HG03108 (cell line): ENCODE results near the gene SLC36A1.
"Not testable (repeated sequence)": the region's sequence is repeated elsewhere in the genome, so short reads cannot be mapped to it uniquely, and the experiment has no call there.

ENCODE experiments used
- ATAC-seq: cut with Tn5 transposase; IDR thresholded peaks from one replicate; pipeline ENCODE4 v1.9.1; 2021; ENCODE audit warnings: moderate library complexity; ENCODE audit not compliant: unreplicated experiment

SLC36A1 gene

DNA sequence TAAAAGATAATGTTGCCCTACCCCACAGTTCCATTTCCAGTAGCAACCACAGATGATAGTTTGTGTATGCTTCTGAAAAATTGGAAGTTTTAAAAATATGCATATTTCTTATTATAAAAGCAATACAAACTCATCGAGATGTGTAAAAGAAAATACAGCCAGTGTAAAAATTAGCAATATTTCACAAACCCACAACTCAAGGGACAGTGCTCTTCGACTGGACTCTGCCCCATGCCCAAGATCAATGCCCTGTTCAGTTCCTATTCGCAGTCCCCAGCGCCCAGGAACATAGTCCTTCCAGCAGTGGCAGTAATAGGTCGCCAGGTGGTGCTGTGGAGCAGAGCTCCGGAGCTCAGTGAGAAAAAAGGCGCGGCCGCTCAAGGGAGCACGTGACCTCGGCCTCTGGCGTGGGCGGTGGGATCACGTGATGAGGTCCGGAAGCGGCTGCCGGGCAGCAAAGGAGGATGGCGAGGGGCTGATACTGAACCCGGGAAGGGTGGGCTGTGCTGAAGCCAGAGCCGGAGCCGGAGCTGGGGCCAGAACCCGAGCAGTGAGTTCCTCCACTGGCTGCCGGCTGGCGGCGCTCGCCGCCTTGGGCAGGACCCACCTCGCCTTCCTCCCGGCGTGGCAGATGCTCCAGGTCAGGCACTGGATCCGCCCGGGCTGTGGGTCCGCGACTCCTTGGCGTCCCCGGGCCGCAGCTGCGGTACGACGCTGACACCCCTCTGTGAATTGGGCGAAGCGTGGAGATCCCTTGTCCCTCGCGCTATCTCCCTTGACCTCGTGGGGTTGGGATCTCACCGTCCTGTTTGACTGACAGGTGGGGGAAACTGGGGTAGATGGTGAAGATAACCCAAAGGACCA lies at the start of gene SLC36A1:
TSS of gene SLC36A1 (plus strand) at position 430 of the 864 bp plus-strand sequence. CDS start 11,190 bp downstream, outside the sequence.
- peak; percentile 84 for ATAC-seq

- ATAC-seq = no peak
Measured at GRCh38 chr5:151405334-151406160, 41.9 kb upstream of the SLC36A1 start.

DNA sequence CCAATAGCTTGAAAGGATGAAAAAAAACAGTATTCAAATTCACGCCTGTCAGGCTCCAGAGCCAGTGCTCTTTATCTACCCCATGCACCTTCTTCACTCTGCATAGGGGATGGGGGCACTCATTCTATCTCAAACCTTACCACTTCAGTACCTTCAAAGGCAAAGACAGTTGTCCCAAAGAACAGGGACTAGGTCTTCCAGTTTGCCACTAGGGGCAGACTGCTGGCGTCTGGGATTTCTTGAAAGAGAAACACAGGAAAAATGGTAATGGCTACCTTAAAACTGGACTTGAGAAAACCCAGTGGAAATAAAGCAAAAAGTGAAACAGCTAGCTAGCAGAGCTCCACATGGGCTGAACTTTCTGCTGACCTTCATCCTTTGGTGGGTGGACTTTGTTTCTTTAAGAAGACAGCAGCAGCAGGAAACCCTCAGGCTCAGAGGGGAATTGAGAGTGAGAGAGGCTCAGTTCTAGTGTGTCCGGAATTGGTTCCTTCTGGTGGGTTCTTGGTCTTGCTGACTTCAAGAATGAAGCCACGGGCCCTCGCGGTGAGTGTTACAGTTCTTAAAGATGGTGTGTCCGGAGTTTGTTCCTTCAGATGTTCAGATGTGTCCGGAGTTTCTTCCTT lies 41.0 kb upstream of the SLC36A1 start:
- no peak for ATAC-seq

DNA sequence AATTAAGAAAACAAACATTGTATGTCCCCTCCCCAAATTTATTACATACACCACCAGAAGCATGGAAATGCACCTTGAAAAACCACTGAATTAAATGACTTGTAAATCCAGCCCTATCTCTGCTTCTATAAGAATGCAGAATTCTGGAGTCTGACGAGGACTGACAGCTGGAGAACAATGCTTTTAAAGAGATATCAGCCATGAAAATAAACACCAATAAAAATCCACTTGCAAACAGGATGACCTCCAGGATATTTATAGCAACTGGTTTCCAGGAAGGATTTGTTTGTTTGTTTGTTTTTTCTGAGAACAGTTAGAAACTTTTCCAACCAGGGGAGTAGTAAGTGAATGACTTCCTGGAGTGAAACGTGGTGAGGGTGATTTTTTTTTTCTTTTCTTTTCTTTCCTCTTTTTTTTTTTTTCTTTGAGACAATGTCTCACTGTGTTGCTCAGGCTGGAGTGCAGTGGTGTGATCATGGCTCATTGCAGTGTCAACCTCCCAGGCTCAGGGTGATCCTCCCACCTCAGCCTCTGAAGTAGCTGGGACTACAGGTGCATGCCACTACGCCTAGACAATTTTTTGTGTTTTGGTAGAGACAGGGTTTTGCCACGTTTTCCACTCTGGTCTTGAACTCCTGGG lies 38.7 kb upstream of the SLC36A1 start:
- no peak for ATAC-seq

GRCh38 chr5:151413800-151414199 lies 33.6 kb upstream of the SLC36A1 start:
- no peak for ATAC-seq

- ATAC-seq = no peak
Measured at GRCh38 chr5:151414536-151414935, 32.9 kb upstream of the SLC36A1 start.

GRCh38 chr5:151417712-151418111 lies 29.7 kb upstream of the SLC36A1 start:
- ATAC-seq = no peak

GRCh38 chr5:151420127-151420526 lies 27.3 kb upstream of the SLC36A1 start:
- ATAC-seq = no peak

DNA sequence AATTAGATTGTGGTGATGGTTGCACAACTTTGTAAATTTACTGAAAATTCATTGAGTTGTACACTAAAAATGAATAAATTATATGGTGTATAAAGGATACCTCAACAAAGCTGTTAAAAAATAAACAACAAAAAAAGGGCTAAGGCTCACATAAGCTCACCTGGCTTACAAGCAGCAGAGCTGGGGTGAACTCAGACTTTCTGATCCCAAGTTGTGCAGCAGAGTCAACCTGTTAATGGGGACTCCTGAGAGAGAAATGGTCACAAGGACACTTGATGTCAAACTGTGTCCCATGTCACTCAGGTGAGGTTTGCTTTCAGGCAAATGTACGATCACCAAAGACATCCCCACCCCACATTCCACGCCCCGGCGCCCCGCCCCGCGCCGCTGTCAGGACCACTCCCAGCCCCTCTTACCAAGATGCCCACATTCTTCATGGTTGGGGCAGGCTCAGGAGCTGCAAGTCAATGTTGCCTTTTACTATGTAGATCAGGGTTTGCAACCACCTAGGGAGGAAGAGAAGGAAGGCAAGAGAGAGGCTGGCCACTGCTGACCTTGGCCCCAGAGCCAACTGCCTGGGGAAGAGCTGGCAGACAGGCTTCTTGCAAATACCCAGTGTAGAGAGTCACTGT lies 22.4 kb upstream of the SLC36A1 start:
- ATAC-seq = no peak

DNA sequence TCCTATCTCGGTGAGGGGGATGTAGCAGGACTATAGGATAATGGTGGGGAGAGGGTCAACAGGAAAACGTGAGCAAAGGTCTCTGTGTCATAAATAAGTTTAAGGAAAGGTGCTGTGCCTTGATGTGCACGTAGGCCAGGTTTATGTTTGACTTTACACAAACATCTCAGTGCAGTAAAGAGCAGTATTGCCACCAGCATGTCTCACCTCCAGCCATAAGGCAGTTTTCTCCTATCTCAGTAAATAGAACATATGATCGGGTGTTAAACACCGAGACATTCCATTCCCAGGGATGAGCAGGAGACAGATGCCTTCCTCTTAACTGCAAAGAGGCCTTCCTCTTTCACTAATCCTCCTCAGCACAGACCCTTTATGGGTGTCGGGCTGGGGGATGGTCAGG lies 21.1 kb upstream of the SLC36A1 start:
- ATAC-seq = not testable (repeated sequence)

DNA sequence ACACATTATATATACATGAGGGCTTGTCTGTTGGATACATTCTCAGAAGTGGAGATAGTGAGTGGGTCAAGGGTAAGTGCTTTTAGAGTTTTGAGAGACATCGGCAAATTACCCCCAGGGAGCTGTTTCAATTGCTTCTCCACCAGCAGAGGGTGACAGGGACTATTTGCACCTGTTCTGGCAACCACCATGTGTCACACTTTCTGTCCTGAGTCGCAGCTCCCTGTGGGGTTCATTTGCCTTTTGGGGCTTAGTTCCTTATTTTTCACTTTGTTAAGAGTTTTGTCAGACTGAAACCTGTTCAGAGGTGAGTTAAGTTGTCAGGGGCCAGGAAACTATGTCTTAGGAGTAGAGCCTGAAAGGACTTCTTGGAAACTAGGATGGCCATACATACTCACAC lies 20.1 kb upstream of the SLC36A1 start:
- peak; percentile 98 for ATAC-seq

GRCh38 chr5:151430731-151431130 lies 16.7 kb upstream of the SLC36A1 start:
- ATAC-seq = no peak

GRCh38 chr5:151431666-151432065 lies 15.7 kb upstream of the SLC36A1 start:
- ATAC-seq = no peak

DNA sequence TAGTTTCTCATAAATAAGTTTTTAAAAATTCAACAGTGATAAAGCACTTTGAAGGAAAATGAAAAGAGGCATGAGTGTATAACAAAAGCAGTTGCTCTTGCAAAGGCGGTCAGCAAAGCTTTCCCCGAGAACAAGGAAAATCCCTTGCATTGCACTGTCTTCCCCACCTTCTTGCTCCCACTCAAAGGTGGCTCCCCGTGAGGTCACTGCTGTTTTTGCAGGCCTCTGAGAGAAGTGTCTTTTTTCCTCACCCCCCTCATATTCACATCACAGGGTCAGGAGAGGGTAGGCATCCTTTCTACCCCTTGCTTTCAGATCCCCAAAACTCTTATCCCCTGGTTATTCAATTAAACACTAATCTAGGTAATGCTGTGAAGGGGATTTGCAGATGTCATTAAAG lies 15.2 kb upstream of the SLC36A1 start:
- ATAC-seq = no peak

- ATAC-seq = no peak
Measured at GRCh38 chr5:151434570-151435237, 12.7 kb upstream of the SLC36A1 start.

GRCh38 chr5:151448038-151448985 lies 909 bp downstream of the SLC36A1 start:
- ATAC-seq = no peak

DNA sequence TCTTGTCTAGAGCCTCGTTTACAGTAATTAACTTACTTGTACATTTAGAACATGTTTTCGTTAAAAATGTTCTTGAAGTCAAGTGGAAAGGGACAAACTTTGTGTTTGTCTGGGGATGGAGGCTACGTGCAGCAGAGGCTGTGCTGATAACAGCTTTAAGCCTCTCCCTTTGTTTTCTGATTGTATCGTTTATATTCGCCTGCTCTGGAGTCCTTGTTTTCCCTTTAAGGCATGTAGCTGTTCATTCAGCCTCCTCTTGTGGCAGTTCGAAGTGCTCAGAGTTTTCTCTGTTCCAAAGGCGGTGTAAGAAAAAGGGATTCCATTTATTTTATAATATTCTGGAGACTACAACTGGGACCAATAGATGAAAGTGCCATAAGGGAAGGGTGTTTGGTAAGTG lies 1.9 kb downstream of the SLC36A1 start:
- no peak for ATAC-seq

- no peak for ATAC-seq
Measured at GRCh38 chr5:151449839-151450238, 2.4 kb downstream of the SLC36A1 start.

DNA sequence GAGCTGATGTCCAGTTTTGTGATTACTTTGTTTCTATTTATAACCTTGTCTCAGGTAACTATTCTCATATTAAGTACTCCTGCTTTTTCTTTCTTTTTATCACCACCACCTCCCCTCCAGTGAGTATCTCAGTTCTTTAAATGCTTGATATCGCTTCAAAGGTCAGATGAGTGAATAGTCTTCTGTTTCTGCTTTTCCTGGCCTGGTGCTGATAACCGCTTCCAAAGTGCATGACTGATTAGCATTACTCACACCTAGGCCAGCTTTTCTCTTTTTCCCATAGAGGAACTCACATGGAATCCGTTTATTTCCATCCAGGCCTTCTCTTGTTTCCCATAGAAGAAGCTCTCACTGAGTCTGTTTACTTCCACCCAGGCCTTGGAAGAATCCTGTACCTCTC lies 3.2 kb downstream of the SLC36A1 start:
- no peak for ATAC-seq
